Measurements from ENCODE around the gene ZNF470.

ZNF470 gene

DNA sequence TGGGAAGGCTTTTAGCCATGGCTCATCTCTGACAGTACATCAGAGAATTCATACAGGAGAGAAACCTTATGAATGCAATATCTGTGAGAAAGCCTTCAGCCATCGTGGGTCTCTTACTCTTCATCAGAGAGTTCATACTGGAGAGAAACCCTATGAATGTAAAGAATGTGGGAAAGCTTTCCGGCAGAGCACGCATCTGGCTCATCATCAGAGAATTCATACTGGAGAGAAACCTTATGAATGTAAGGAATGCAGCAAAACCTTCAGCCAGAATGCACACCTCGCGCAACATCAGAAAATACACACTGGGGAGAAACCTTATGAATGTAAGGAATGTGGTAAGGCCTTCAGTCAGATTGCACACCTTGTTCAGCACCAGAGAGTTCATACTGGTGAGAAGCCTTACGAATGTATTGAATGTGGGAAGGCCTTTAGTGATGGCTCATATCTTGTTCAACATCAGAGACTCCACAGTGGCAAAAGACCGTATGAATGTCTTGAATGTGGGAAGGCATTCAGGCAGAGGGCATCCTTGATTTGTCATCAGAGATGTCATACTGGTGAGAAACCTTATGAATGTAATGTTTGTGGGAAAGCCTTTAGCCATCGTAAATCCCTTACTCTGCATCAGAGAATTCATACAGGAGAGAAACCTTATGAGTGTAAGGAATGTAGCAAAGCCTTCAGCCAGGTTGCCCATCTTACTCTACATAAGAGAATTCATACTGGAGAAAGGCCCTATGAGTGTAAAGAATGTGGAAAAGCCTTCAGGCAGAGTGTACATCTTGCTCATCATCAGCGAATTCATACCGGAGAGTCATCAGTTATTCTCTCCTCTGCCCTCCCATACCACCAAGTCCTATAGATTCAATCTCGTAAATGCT lies 10.7 kb downstream of the ZNF470 start:
- Histone ChIP-seq H3K4me3 (ENCODE audit: low read length) (no peak overlapping the region), H3K9me3 (ENCODE audit: insufficient read depth, low read length) (peaks cover 57% of the 10 kb centered on the region), H3K27me3 (ENCODE audit: low read depth, low read length) (no peaks in the 10 kb centered on the region), H3K4me2 (ENCODE audit: low read length) (no peak overlapping the region), H3K79me2 (ENCODE audit: low read length) (no peaks in the 10 kb centered on the region), H4K20me1 (ENCODE audit: insufficient read depth, low read length) (no peaks in the 10 kb centered on the region), H2AFZ (ENCODE audit: low read depth, low read length) (no peak overlapping the region), H3K36me3 (replicated peaks; ENCODE audit: low read depth, low read length) (no peaks in the 10 kb centered on the region), H3K4me1 (ENCODE audit: low read length) (no peaks in the 10 kb centered on the region), H3K9ac (ENCODE audit: low read length) (no peak overlapping the region), H3K27ac (ENCODE audit: low read length) (no peak overlapping the region)
- TF ChIP-seq, protein P1, sequence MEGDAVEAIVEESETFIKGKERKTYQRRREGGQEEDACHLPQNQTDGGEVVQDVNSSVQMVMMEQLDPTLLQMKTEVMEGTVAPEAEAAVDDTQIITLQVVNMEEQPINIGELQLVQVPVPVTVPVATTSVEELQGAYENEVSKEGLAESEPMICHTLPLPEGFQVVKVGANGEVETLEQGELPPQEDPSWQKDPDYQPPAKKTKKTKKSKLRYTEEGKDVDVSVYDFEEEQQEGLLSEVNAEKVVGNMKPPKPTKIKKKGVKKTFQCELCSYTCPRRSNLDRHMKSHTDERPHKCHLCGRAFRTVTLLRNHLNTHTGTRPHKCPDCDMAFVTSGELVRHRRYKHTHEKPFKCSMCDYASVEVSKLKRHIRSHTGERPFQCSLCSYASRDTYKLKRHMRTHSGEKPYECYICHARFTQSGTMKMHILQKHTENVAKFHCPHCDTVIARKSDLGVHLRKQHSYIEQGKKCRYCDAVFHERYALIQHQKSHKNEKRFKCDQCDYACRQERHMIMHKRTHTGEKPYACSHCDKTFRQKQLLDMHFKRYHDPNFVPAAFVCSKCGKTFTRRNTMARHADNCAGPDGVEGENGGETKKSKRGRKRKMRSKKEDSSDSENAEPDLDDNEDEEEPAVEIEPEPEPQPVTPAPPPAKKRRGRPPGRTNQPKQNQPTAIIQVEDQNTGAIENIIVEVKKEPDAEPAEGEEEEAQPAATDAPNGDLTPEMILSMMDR (IDR thresholded peaks at IDR 0.05; ENCODE audit: low read depth, low read length), result no peak

DNA sequence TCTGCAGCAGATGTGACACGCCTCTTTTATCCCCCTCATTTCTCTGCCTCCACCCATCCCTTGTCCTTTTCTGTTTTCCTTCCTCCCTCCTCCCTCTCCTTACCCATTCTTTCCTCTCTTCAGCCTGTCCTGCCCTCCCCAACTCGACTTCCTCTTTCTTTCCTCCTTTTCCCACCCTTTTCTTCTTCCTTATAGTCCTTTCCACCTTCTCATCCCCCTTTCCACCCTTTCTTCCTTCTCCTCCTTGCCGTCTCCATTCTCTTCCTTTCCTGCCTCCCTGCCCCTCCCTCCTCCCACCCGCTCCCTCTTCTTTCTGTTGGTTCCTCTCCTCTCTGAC lies 27.1 kb downstream of the ZNF470 start:
- no peaks in the 10 kb centered on the region for H3K27me3 ChIP-seq (ENCODE audit: low read depth, low read length)
- H4K20me1 ChIP-seq (ENCODE audit: insufficient read depth, low read length), result no peaks in the 10 kb centered on the region
- peaks cover 29% of the 10 kb centered on the region for H3K36me3 ChIP-seq (replicated peaks; ENCODE audit: low read depth, low read length)
- peak overlapping the region; percentile 99 for H2AFZ ChIP-seq (ENCODE audit: low read depth, low read length)
- peak overlapping the region; percentile 93 for H3K4me3 ChIP-seq (ENCODE audit: low read length)
- TF ChIP-seq, protein P1 (IDR thresholded peaks at IDR 0.05; ENCODE audit: low read depth, low read length), result no peak
- no peak for TF ChIP-seq EZH2phosphoT487 (IDR thresholded peaks at IDR 0.05; ENCODE audit: low read depth)
- H3K4me1 ChIP-seq (ENCODE audit: low read length), result peaks cover 6% of the 10 kb centered on the region
- peaks cover 38% of the 10 kb centered on the region for H3K79me2 ChIP-seq (ENCODE audit: low read length)
- H3K27ac ChIP-seq (ENCODE audit: low read length), result no peak overlapping the region
- peak overlapping the region; percentile 85; the same call in 1 of the 2 replicates for H3K9ac ChIP-seq (ENCODE audit: low read length)
- H3K9me3 ChIP-seq (ENCODE audit: insufficient read depth, low read length), result peaks cover 19% of the 10 kb centered on the region
- peak overlapping the region; percentile 69 for H3K4me2 ChIP-seq (ENCODE audit: low read length)

DNA sequence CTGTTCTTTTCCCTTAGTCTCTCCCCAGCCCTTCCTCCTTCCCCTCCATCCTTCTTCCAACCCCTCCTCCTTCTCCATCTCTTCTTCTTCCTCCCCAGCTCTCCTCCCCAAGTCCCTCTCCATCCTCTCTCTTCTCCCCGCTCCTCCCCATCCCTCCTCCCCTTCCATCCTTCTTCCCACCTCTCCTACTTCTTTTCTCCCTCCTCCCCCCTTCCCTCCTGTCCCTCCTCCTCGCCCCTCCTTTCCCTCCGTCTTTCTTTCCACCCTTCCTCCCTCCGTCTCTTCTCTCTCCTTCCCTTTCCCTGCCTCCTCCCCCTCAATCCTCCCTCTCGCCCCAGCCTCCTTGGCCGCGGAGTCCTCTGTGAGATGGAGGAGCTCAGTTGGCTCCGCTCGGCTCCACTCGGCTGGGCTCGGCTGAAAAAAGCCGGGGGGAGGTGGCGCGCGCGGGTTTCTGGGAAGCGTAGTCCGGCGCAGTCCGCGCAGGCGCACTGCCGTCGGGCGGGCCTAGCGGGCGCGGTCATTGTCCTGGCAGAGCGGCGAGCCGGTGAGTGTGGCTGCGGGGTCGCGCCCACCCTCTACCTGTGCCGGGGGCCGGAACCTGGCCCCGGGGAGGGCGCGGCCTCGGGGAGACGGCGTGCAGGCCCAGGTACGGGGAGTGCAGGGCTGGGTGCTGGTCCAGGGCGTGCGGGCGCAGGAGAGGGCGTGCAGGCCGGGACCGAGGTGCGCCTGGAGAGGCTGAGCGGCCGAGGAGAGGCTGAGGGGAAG lies 27.7 kb downstream of the ZNF470 start, which contains the start of gene ZNF71:
Gene ZNF71, plus strand, starts transcription at position 520 of the 765 bp plus-strand sequence. CDS start 6,257 bp downstream, outside the sequence.
- Histone ChIP-seq H2AFZ (ENCODE audit: low read depth, low read length) (peak within 1 kb of the TSS; percentile 99), H3K79me2 (ENCODE audit: low read length) (peaks cover 38% of the 10 kb centered on the region), H3K9ac (ENCODE audit: low read length) (peak within 1 kb of the TSS; percentile 85)

More for the DNA sequence above, 27.7 kb downstream of the ZNF470 start, which contains the start of gene ZNF71:
- TF ChIP-seq, protein P1 (IDR thresholded peaks at IDR 0.05; ENCODE audit: low read depth, low read length), result no peak
- TF ChIP-seq EZH2phosphoT487 (IDR thresholded peaks at IDR 0.05; ENCODE audit: low read depth), result no peak
- Histone ChIP-seq H3K4me2 (ENCODE audit: low read length) (peak within 1 kb of the TSS; percentile 89), H3K27me3 (ENCODE audit: low read depth, low read length) (no peaks in the 10 kb centered on the region), H3K4me1 (ENCODE audit: low read length) (peaks cover 6% of the 10 kb centered on the region), H4K20me1 (ENCODE audit: insufficient read depth, low read length) (no peaks in the 10 kb centered on the region), H3K4me3 (ENCODE audit: low read length) (peak within 1 kb of the TSS; percentile 93), H3K9me3 (ENCODE audit: insufficient read depth, low read length) (peaks cover 16% of the 10 kb centered on the region), H3K27ac (ENCODE audit: low read length) (no peak within 1 kb of the TSS), H3K36me3 (replicated peaks; ENCODE audit: low read depth, low read length) (peaks cover 29% of the 10 kb centered on the region)

Data from OCI-LY3 (cell line).